ENCODE data around the gene UTP15. TPM values are rescaled to one million over a fixed set of nuclear protein-coding genes. Genes with fewer than 3 reads are reported as not detected.

Gene UTP15
- polyA plus RNA-seq, 3 donors = 2.8 to 8.6 (median 2.8) TPM

DNA sequence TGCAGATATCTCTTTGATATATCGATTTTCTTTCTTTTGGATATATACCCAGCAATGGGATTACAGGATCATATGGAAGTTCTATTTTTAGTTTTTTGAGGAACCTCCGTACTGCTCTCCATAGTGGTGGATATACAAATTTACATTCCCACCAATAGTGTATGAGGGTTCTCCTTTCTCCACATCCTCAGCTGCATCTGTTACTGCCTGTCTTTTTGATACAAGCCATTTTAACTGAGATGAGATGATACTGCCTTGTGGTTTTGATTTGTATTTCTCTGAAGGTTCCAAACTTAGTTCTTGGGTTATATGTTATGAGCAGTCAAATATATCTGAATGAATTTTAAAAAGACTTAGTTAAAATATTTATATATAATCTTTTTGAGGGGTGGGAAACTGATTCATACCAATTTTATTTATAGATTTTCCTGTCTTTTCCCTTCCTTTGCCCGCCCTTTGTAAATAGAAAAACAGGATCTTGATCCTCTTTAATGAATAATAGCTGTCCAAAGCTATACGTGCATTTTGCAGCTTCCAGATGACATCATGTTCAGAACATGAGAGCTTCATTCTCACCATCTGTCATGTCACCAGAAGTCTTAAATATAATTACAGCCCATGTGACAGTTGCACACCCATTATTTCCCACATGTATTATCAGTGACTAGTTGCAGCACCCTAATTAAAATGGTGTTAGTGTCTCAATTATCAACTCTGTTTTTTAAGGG lies 54.2 kb downstream of the UTP15 start:
- no peak overlapping the region for H3K27ac Mint-ChIP-seq
- Histone ChIP-seq H3K79me2 (ENCODE audit: insufficient read depth, low read length) (no peaks in the 10 kb centered on the region), H3K9me3 (replicated peaks in 1 of 2; ENCODE audit: control insufficient read depth in 1 of 2, insufficient read depth in 1 of 2, low read length in 2 of 2) (no peaks in the 10 kb centered on the region), H3K27ac (ENCODE audit: low read depth in 1 of 2, low read length in 2 of 2) (no peak overlapping the region), H3K4me3 (replicated peaks in 1 of 3; ENCODE audit: low read depth in 2 of 3, low read length in 3 of 3) (no peak overlapping the region), H2AFZ (ENCODE audit: insufficient read depth, low read depth, low read length, poor library complexity, severe bottlenecking) (no peak overlapping the region), H3K9ac (ENCODE audit: insufficient read depth, low read length, poor library complexity, severe bottlenecking) (no peak overlapping the region), H3K27me3 (ENCODE audit: control insufficient read depth in 2 of 2, insufficient read depth in 2 of 2, low read length in 2 of 2) (peaks cover 0 to 10% of the 10 kb centered on the region in 2 donors), H3K4me1 (ENCODE audit: control insufficient read depth in 1 of 2, insufficient read depth in 2 of 2, low read length in 2 of 2) (no peaks in the 10 kb centered on the region), H3K36me3 (replicated peaks in 1 of 2; ENCODE audit: control insufficient read depth in 1 of 2, insufficient read depth in 2 of 2, low read length in 2 of 2) (no peaks in the 10 kb centered on the region), H4K20me1 (ENCODE audit: insufficient read depth, low read length) (no peaks in the 10 kb centered on the region), H3K4me2 (replicated peaks; ENCODE audit: extremely low read depth, low read length, poor library complexity, severe bottlenecking) (no peak overlapping the region)
- no peak overlapping the region for H3K4me3 Mint-ChIP-seq
- 100% methylated on average over 1 of the region's 4 CpGs for WGBS (ENCODE audit: insufficient coverage)
- no peaks in the 10 kb centered on the region for H3K9me3 Mint-ChIP-seq
- no peaks in the 10 kb centered on the region for H3K36me3 Mint-ChIP-seq
- no peaks in the 10 kb centered on the region for H3K4me1 Mint-ChIP-seq
- H3K27me3 Mint-ChIP-seq (ENCODE audit: low read depth in 3 of 3) = peaks cover 1 to 6% (median 3%) of the 10 kb centered on the region in 3 donors
- TF ChIP-seq, protein P1, sequence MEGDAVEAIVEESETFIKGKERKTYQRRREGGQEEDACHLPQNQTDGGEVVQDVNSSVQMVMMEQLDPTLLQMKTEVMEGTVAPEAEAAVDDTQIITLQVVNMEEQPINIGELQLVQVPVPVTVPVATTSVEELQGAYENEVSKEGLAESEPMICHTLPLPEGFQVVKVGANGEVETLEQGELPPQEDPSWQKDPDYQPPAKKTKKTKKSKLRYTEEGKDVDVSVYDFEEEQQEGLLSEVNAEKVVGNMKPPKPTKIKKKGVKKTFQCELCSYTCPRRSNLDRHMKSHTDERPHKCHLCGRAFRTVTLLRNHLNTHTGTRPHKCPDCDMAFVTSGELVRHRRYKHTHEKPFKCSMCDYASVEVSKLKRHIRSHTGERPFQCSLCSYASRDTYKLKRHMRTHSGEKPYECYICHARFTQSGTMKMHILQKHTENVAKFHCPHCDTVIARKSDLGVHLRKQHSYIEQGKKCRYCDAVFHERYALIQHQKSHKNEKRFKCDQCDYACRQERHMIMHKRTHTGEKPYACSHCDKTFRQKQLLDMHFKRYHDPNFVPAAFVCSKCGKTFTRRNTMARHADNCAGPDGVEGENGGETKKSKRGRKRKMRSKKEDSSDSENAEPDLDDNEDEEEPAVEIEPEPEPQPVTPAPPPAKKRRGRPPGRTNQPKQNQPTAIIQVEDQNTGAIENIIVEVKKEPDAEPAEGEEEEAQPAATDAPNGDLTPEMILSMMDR (IDR thresholded peaks at IDR 0.05) = no peak
- intact Hi-C loops (cut with micrococcal nuclease) = no loop called here
- no peak for DNase-seq

DNA sequence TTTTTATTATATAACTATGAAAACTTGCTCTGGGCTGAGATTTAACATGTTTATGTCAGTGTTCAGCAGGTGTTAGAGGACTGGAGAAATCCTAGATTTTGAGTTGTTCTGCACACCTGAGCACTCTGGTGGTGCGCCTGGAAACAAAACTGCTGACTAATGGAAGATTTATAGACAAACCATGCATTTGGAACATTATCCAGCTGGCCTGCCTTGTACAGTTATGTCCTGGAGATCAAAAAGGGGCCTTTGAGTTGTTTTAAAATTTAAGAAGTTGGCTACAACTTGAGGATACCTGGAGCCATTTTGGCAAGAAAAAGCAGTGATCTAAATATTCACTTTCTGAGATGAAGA lies 54.8 kb downstream of the UTP15 start:
- no peak for DNase-seq
- no peaks in the 10 kb centered on the region for H3K4me1 ChIP-seq (ENCODE audit: control insufficient read depth in 1 of 2, insufficient read depth in 2 of 2, low read length in 2 of 2)
- H4K20me1 ChIP-seq (ENCODE audit: insufficient read depth, low read length) = no peaks in the 10 kb centered on the region
- H3K9me3 ChIP-seq (replicated peaks in 1 of 2; ENCODE audit: control insufficient read depth in 1 of 2, insufficient read depth in 1 of 2, low read length in 2 of 2) = no peaks in the 10 kb centered on the region
- intact Hi-C loops (cut with micrococcal nuclease) = no loop called here
- no peak overlapping the region for H3K4me2 ChIP-seq (replicated peaks; ENCODE audit: extremely low read depth, low read length, poor library complexity, severe bottlenecking)
- no peak overlapping the region for H3K27ac Mint-ChIP-seq
- peaks cover 4 to 15% of the 10 kb centered on the region in 2 donors for H3K27me3 ChIP-seq (ENCODE audit: control insufficient read depth in 2 of 2, insufficient read depth in 2 of 2, low read length in 2 of 2)
- TF ChIP-seq, protein P1 (IDR thresholded peaks at IDR 0.05) = no peak
- H3K9me3 Mint-ChIP-seq = no peaks in the 10 kb centered on the region
- H3K79me2 ChIP-seq (ENCODE audit: insufficient read depth, low read length) = no peaks in the 10 kb centered on the region
- H3K4me3 ChIP-seq (replicated peaks in 1 of 3; ENCODE audit: low read depth in 2 of 3, low read length in 3 of 3) = no peak overlapping the region
- H2AFZ ChIP-seq (ENCODE audit: insufficient read depth, low read depth, low read length, poor library complexity, severe bottlenecking) = no peak overlapping the region
- H3K4me3 Mint-ChIP-seq = no peak overlapping the region
- WGBS (ENCODE audit: insufficient coverage) = 100% methylated on average over 1 of the region's 1 CpG
- no peak overlapping the region for H3K27ac ChIP-seq (ENCODE audit: low read depth in 1 of 2, low read length in 2 of 2)
- peaks cover under 1% of the 10 kb centered on the region for H3K4me1 Mint-ChIP-seq
- peaks cover 2 to 10% (median 6%) of the 10 kb centered on the region in 3 donors for H3K27me3 Mint-ChIP-seq (ENCODE audit: low read depth in 3 of 3)
- no peak overlapping the region for H3K9ac ChIP-seq (ENCODE audit: insufficient read depth, low read length, poor library complexity, severe bottlenecking)
- H3K36me3 Mint-ChIP-seq = no peaks in the 10 kb centered on the region
- H3K36me3 ChIP-seq (replicated peaks in 1 of 2; ENCODE audit: control insufficient read depth in 1 of 2, insufficient read depth in 2 of 2, low read length in 2 of 2) = no peaks in the 10 kb centered on the region

All from CD14-positive monocyte (primary cell).